ENCODE measurements around the gene CHST9. TPM values are rescaled to one million over a fixed set of nuclear protein-coding genes. Genes with fewer than 3 reads are reported as not detected.

The CHST9 gene
- total RNA-seq, 1 donor from 2014 or later = not detected

GRCh38 chr18:26867471-26867870, 317.6 kb downstream of the CHST9 start:
- DNase-seq (ENCODE audit: low read depth in 2 of 2) = no peak

GRCh38 chr18:26865557-26865956, 319.6 kb downstream of the CHST9 start, which contains the start of gene AQP4:
Gene AQP4, minus strand, starts transcription at chr18:26865707. Its CDS starts 18 bp downstream, at chr18:26865689.
- no peak for DNase-seq (ENCODE audit: low read depth in 2 of 2)

- no peak for DNase-seq (ENCODE audit: low read depth in 2 of 2)
Measured at GRCh38 chr18:26864658-26865057, 320.4 kb downstream of the CHST9 start.

GRCh38 chr18:26863921-26864497, 321.1 kb downstream of the CHST9 start:
- no peak for DNase-seq (ENCODE audit: low read depth in 2 of 2)

- DNase-seq (ENCODE audit: low read depth in 2 of 2) = no peak
Measured at GRCh38 chr18:26863122-26863879, 321.8 kb downstream of the CHST9 start.

GRCh38 chr18:26862084-26862483, 323.0 kb downstream of the CHST9 start:
- no peak for DNase-seq (ENCODE audit: low read depth in 2 of 2)
